Pancreas (tissue), 10 donors: ENCODE data around the gene MAPK9. TPM values are rescaled to one million over a fixed set of nuclear protein-coding genes. Genes with fewer than 3 reads are reported as not detected.

Source experiments
- ATAC-seq, 4 donors: fragments of 200-7000 bp; cut with Tn5 transposase; one replicate each; pipeline versions ENCODE4 v1.8.0 to v1.9.1; 2020; ENCODE audit warnings: mild to moderate bottlenecking in 4 of 4, moderate library complexity in 4 of 4
- DNase-seq, 6 donors: peaks; one replicate each; pipeline ENCODE4 v3.0.0-alpha.2; 2020
- FAIRE-seq: peaks from 2 replicates; lab custom pipeline; 2012; peaks lifted over from hg19 to GRCh38; lab: Jason Lieb, UNC
- H3K27ac ChIP-seq, 4 donors: fragments of 200-600 bp; sonication (generic); 1 replicate in 3 of 4; 2 replicates in 1 of 4; pipeline versions ENCODE4 v1.5.0 to v1.8.0; 2020
- H3K27me3 ChIP-seq, 4 donors: fragments of 200-600 bp; one replicate each; pipeline ENCODE4 v1.8.0; 2021
- H3K36me3 ChIP-seq, 3 donors: fragments of 200-600 bp; sonication (generic) in 1 of 3; one replicate each; pipeline versions ENCODE4 v1.5.0 to v1.8.0; 2020 to 2021
- H3K4me1 ChIP-seq, 3 donors: fragments of 200-600 bp; one replicate each; pipeline ENCODE4 v1.8.0; 2021
- H3K4me3 ChIP-seq, 4 donors: fragments of 200-600 bp; sonication (generic) in 2 of 4; one replicate each; pipeline versions ENCODE4 v1.5.0 to v1.8.0; 2020 to 2021
- H3K9me3 ChIP-seq, 4 donors: fragments of 200-600 bp; one replicate each; pipeline ENCODE4 v1.8.0; 2021
- CTCF ChIP-seq, 4 donors: fragments of 200-600 bp; sonication (generic) in 3 of 4; IDR thresholded peaks; one replicate each; pipeline versions ENCODE4 v1.5.0 to v1.8.0; 2021; ENCODE audit warnings: antibody characterized with exemption in 4 of 4
- WGBS, 2 donors: extraction: QIAGEN DNeasy Blood & Tissue Kit; methylation state at CpG; one replicate each; pipeline ENCODE4 v1.1.7; 2013; 5-methylcytosine and 5-hydroxymethylcytosine counted together
- intact Hi-C, 3 donors: fragments of 100-400 bp; cut with DNase I; formaldehyde crosslinking; loops; one replicate each; pipeline versions ENCODE4 v1.11.1 to v1.14.2; 2022
- polyA plus RNA-seq, 2 donors: library from polyadenylated mRNA; stranded (reverse); fragments of 200-250 nt; gene quantifications; one replicate each; pipeline ENCODE4 v1.2.3, GENCODE V29; 2013
- total RNA-seq, 6 donors: library from RNA; stranded (reverse); fragmentation: NEBNext Ultra II Directional in 4 of 6; extraction: Animal tissue kit (Norgen Biotek cat#: 25700) in 4 of 6; gene quantifications; one replicate each; pipeline versions ENCODE4 v1.2.1 to v1.2.4, GENCODE V29; 2021 to 2023
- donor health status: healthy with polysubstance abuse.
- donor health status: DM: no; HTN: no; CAD: no; lungs with moderate emphysema.
- donor health status: DM: no; HTN: no; CAD: no.
- donor health status: control.
- donor health status: control.
- donor health status: Bipolar disorder and iron deficiency.
- donor health status: DM: yes; HTN: yes; CAD: no.
- donor health status: DM: no; HTN: no; CAD: no.
- donor health status: DM: no; HTN: no; CAD: no.
- donor health status: DM: yes; HTN: yes; CAD: no.

MAPK9 gene
- total and polyA plus RNA-seq, 8 donors: 10.7 to 40.3 (median 28.9) TPM

- intact Hi-C loops: no loop called here
- peak overlapping the region in 2 of 4 donors; percentile 19 to 52 for H3K27ac ChIP-seq
- WGBS, 2 donors: 60 to 63% methylated on average over 16 of the region's 16 CpGs
- H3K4me1 ChIP-seq: peaks cover 0 to 14% (median 5%) of the 10 kb centered on the region in 3 donors
- ATAC-seq (peak; percentile 42 to 78 (median 64)), DNase-seq (peak in 3 of 6 donors; percentile 48 to 77 (median 55)), FAIRE-seq (no peak)
- H3K27me3 ChIP-seq: no peaks in the 10 kb centered on the region
- no peak overlapping the region for H3K4me3 ChIP-seq
- TF ChIP-seq CTCF (IDR thresholded peaks at IDR 0.05): no peak
- no peaks in the 10 kb centered on the region for H3K36me3 ChIP-seq
- H3K9me3 ChIP-seq: no peaks in the 10 kb centered on the region
Measured at GRCh38 chr5:180330810-180331646, 39.1 kb upstream of the MAPK9 start.

DNA sequence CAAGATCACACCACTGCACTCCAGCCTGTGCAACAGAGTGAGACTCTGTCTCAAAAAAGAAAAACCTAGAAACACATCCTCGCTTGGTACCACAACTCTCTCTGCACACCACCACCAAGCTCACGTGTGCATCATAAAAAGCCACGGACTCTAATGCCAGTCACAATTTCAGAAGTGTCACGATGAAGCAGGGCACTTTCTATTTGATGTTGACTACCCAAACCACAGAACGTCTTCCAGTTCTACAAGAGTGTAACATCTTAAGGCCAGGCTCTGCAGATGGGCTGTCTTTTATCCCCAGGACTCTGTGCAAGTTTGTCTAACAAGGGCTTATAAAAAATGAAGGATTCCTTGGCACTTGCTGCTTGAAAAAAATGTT lies 38.4 kb upstream of the MAPK9 start:
- no peaks in the 10 kb centered on the region for H3K36me3 ChIP-seq
- H3K9me3 ChIP-seq: no peaks in the 10 kb centered on the region
- intact Hi-C loops: no loop called here

DNA sequence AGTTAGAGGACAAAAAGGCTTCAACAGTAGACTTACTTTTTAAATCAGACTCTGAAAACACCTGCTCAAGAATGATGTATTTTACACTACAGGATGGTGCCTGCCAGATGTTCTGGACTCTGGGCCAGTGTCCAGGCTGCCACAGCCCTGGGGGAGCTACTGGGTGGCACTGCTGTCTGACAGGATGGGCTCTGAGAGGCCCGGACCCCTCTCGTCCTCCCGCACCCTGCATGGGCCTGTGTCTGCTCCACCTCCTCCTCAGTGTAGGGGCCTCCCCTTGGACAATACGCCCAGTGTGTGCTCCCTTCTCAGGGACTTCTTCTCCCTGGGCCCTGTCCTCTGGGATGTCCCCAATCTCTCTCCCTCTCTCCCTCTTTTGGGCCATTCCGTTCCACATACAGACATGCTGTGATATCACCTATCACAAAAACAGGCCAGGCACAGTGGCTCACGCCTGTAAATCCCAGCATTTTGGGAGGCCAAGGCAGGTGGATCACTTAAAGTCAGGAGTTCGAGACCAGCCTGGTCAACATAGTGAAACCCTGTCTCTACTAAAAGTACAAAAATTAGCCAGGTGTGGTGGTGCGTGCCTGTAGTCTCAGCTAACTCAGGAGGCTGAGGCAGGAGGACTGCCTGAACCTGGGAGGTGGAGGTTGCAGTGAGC lies 37.9 kb upstream of the MAPK9 start:
- peaks cover 0 to 14% (median 5%) of the 10 kb centered on the region in 3 donors for H3K4me1 ChIP-seq
- no peaks in the 10 kb centered on the region for H3K9me3 ChIP-seq
- H3K27ac ChIP-seq: no peak overlapping the region
- intact Hi-C loops: no loop called here
- FAIRE-seq (no peak), DNase-seq (peak in 1 of 6 donors; percentile 45), ATAC-seq (no peak)
- no peak for TF ChIP-seq CTCF (IDR thresholded peaks at IDR 0.05)
- no peak overlapping the region for H3K4me3 ChIP-seq
- H3K36me3 ChIP-seq: no peaks in the 10 kb centered on the region
- 83 to 95% methylated on average over 8 of the region's 8 CpGs for WGBS, 2 donors
- H3K27me3 ChIP-seq: no peaks in the 10 kb centered on the region

More for the DNA sequence above, 38.4 kb upstream of the MAPK9 start:
- FAIRE-seq: no peak
- no peaks in the 10 kb centered on the region for H3K27me3 ChIP-seq
- TF ChIP-seq CTCF (IDR thresholded peaks at IDR 0.05): no peak
- ATAC-seq: no peak
- H3K4me3 ChIP-seq: no peak overlapping the region
- H3K27ac ChIP-seq: no peak overlapping the region
- H3K4me1 ChIP-seq: peaks cover 0 to 14% (median 5%) of the 10 kb centered on the region in 3 donors
- no peak for DNase-seq
- 86 to 95% methylated on average over 5 of the region's 5 CpGs for WGBS, 2 donors

- Histone ChIP-seq H3K9me3 (no peaks in the 10 kb centered on the region), H3K27me3 (no peaks in the 10 kb centered on the region), H3K4me3 (no peak overlapping the region), H3K4me1 (peaks cover 0 to 14% (median 5%) of the 10 kb centered on the region in 3 donors), H3K36me3 (no peaks in the 10 kb centered on the region), H3K27ac (no peak overlapping the region)
- FAIRE-seq: no peak
- DNase-seq: no peak
- intact Hi-C loops: no loop called here
- no peak for ATAC-seq
- TF ChIP-seq CTCF (IDR thresholded peaks at IDR 0.05): no peak
- 87 to 93% methylated on average over 7 of the region's 7 CpGs for WGBS, 2 donors
Measured at GRCh38 chr5:180329138-180329435, 37.2 kb upstream of the MAPK9 start.
